MM.1S (cell line): ENCODE data around the gene PDIA4.
"Not testable (repeated sequence)": the region's sequence is repeated elsewhere in the genome, so short reads cannot be mapped to it uniquely, and the experiment has no call there.

Experiments
- DNase-seq: peaks from one replicate; pipeline ENCODE4 v3.0.0-alpha.2; 2015
- H2AFZ ChIP-seq: fragments of 300-600 bp; sonication (generic); 2 replicates; pipeline ENCODE4 v1.6.0; 2016; ENCODE audit warnings: antibody characterized with exemption, low read length
- H3F3A ChIP-seq: fragments of 300-600 bp; sonication (generic); 2 replicates; pipeline ENCODE4 v1.6.1; 2016; ENCODE audit warnings: mild to moderate bottlenecking, antibody characterized with exemption, low read length, moderate library complexity, mixed read lengths; ENCODE audit not compliant: insufficient read depth
- H3K27ac ChIP-seq: fragments of 300-600 bp; sonication (generic); 2 replicates; pipeline ENCODE4 v1.5.1; 2016; ENCODE audit warnings: mild to moderate bottlenecking, low read length
- H3K27me3 ChIP-seq: fragments of 300-600 bp; sonication (generic); replicated peaks from 2 replicates; pipeline ENCODE4 v1.6.0; 2016; ENCODE audit warnings: low read length; ENCODE audit not compliant: insufficient read depth
- H3K36me3 ChIP-seq: fragments of 300-600 bp; sonication (generic); replicated peaks from 2 replicates; pipeline ENCODE4 v1.6.1; 2016; ENCODE audit warnings: mild to moderate bottlenecking, low read length, mixed read lengths; ENCODE audit not compliant: insufficient read depth
- H3K4me1 ChIP-seq: fragments of 300-600 bp; sonication (generic); 2 replicates; pipeline ENCODE4 v1.6.1; 2016; ENCODE audit warnings: low read length, mixed read lengths
- H3K4me2 ChIP-seq: fragments of 300-600 bp; sonication (generic); 2 replicates; pipeline ENCODE4 v1.6.0; 2016; ENCODE audit warnings: low read depth, low read length
- H3K4me3 ChIP-seq: fragments of 300-600 bp; sonication (generic); 2 replicates; pipeline ENCODE4 v1.5.1; 2016; ENCODE audit warnings: low read length, mixed read lengths
- H3K79me2 ChIP-seq: fragments of 300-600 bp; sonication (generic); 2 replicates; pipeline ENCODE4 v1.6.1; 2016; ENCODE audit warnings: mixed run types, low read length, mixed read lengths
- H3K9ac ChIP-seq: fragments of 300-600 bp; sonication (generic); 2 replicates; pipeline ENCODE4 v1.6.1; 2016; ENCODE audit warnings: low read length, mixed read lengths
- H3K9me2 ChIP-seq: fragments of 300-600 bp; sonication (generic); replicated peaks from 2 replicates; pipeline ENCODE4 v1.6.1; 2016; ENCODE audit warnings: mild to moderate bottlenecking, low read length, mixed read lengths; ENCODE audit not compliant: insufficient read depth
- H3K9me3 ChIP-seq: fragments of 300-600 bp; sonication (generic); replicated peaks from 2 replicates; pipeline ENCODE4 v1.6.1; 2016; ENCODE audit warnings: mild to moderate bottlenecking, low read length, mixed read lengths; ENCODE audit not compliant: insufficient read depth
- H4K20me1 ChIP-seq: fragments of 300-600 bp; sonication (generic); 2 replicates; pipeline ENCODE4 v1.6.1; 2016; ENCODE audit warnings: mild to moderate bottlenecking, low read length, moderate library complexity, mixed read lengths; ENCODE audit not compliant: insufficient read depth
- CTCF ChIP-seq: fragments of 300-600 bp; sonication (generic); IDR thresholded peaks from 2 replicates; pipeline ENCODE4 v1.5.1; 2016; ENCODE audit warnings: antibody characterized with exemption, low read length, mixed read lengths
- EZH2 ChIP-seq: fragments of 300-600 bp; sonication (generic); optimal IDR thresholded peaks from 2 replicates; pipeline ENCODE3; 2017; ENCODE audit warnings: low read depth, mild to moderate bottlenecking, antibody characterized with exemption, low read length, mixed read lengths
- EZH2phosphoT487 ChIP-seq: fragments of 300-600 bp; sonication (generic); IDR thresholded peaks from 2 replicates; pipeline ENCODE4 v1.6.1; 2018; ENCODE audit warnings: antibody characterized with exemption, low read length

The PDIA4 gene

GRCh38 chr7:149020483-149020882 is 7.8 kb downstream of the PDIA4 start:
- Histone ChIP-seq H3K4me3 (no peak overlapping the region), H3K36me3 (peaks cover 12% of the 10 kb centered on the region), H3K4me1 (0 out of 2 replicates have a peak, but pooled peaks cover 1% of the 10 kb centered on the region), H3K9me2 (no peaks in the 10 kb centered on the region), H3K27me3 (no peaks in the 10 kb centered on the region), H3K4me2 (no peak overlapping the region), H2AFZ (no peak overlapping the region), H3K79me2 (peaks cover 76% of the 10 kb centered on the region), H3K9ac (no peak overlapping the region), H3F3A (no peaks in the 10 kb centered on the region; the same call in 1 of the 2 replicates), H4K20me1 (peaks cover 4% of the 10 kb centered on the region; the same call in 1 of the 2 replicates), H3K9me3 (no peaks in the 10 kb centered on the region), H3K27ac (no peak overlapping the region)
- DNase-seq: no peak
- TF ChIP-seq CTCF (no peak), EZH2phosphoT487 (no peak)

DNA sequence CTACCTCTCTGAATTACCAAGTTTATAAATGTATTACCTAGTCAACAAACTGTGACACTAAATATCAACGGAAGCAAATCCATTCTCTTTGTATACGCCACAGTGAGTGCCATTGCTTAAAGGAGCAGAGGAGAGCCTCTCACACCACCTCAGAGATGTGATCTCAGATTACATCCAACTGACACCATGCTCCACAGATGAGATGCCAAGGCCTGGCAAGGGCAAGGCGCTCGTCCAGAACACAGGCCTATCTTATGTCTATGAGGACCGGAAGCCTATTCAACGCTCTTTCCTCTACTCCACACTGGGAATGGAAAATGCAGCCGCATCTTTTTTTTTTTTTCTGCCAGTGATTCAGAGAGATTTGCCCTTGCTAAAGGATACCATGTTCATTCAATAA is 11.4 kb downstream of the PDIA4 start:
- Histone ChIP-seq H3K9me2 (no peaks in the 10 kb centered on the region), H3K36me3 (peaks cover 30% of the 10 kb centered on the region), H3K4me1 (no peaks in the 10 kb centered on the region), H4K20me1 (peaks cover 2% of the 10 kb centered on the region; the same call in 1 of the 2 replicates), H3K27me3 (no peaks in the 10 kb centered on the region), H2AFZ (no peak overlapping the region), H3K79me2 (peaks cover 69% of the 10 kb centered on the region), H3K27ac (no peak overlapping the region), H3F3A (no peaks in the 10 kb centered on the region; the same call in 1 of the 2 replicates), H3K9me3 (no peaks in the 10 kb centered on the region), H3K9ac (no peak overlapping the region), H3K4me2 (no peak overlapping the region), H3K4me3 (no peak overlapping the region)
- DNase-seq: no peak
- TF ChIP-seq EZH2phosphoT487: no peak

GRCh38 chr7:149014309-149014708 is 14.0 kb downstream of the PDIA4 start:
- Histone ChIP-seq H3K4me3 (no peak overlapping the region), H3K9ac (no peak overlapping the region), H3K9me2 (no peaks in the 10 kb centered on the region), H3K4me2 (no peak overlapping the region), H2AFZ (no peak overlapping the region), H3K36me3 (peaks cover 31% of the 10 kb centered on the region), H3K9me3 (no peaks in the 10 kb centered on the region), H3K27ac (no peak overlapping the region), H3K27me3 (no peaks in the 10 kb centered on the region), H4K20me1 (no peaks in the 10 kb centered on the region), H3F3A (no peaks in the 10 kb centered on the region), H3K79me2 (peaks cover 63% of the 10 kb centered on the region), H3K4me1 (no peaks in the 10 kb centered on the region)
- no peak for DNase-seq
- TF ChIP-seq CTCF (no peak), EZH2 (no peak), EZH2phosphoT487 (no peak)

- no peak for DNase-seq
- H3K4me2 ChIP-seq: no peak overlapping the region
- H2AFZ ChIP-seq: no peak overlapping the region
- H4K20me1 ChIP-seq: no peaks in the 10 kb centered on the region
- no peak overlapping the region for H3K9ac ChIP-seq
- H3K27me3 ChIP-seq: no peaks in the 10 kb centered on the region
- H3K4me3 ChIP-seq: no peak overlapping the region
- H3K79me2 ChIP-seq: peaks cover 58% of the 10 kb centered on the region
- H3K36me3 ChIP-seq: peaks cover 29% of the 10 kb centered on the region
- no peaks in the 10 kb centered on the region for H3K9me2 ChIP-seq
- no peak overlapping the region for H3K27ac ChIP-seq
- no peaks in the 10 kb centered on the region for H3F3A ChIP-seq
- TF ChIP-seq EZH2phosphoT487: no peak
- TF ChIP-seq EZH2: no peak
- TF ChIP-seq CTCF: no peak
- no peaks in the 10 kb centered on the region for H3K9me3 ChIP-seq
- no peaks in the 10 kb centered on the region for H3K4me1 ChIP-seq
These were observed 14.4 kb downstream of the PDIA4 start for GRCh38 chr7:149013876-149014275.

GRCh38 chr7:149012730-149013129 is 15.6 kb downstream of the PDIA4 start:
- H3K4me2 ChIP-seq, H3K4me3 ChIP-seq, H3K9me2 ChIP-seq, H3K9ac ChIP-seq, H3F3A ChIP-seq, H3K27ac ChIP-seq, H3K27me3 ChIP-seq, H3K4me1 ChIP-seq, H2AFZ ChIP-seq, DNase-seq, H4K20me1 ChIP-seq, H3K9me3 ChIP-seq: not testable (repeated sequence)
- H3K79me2 ChIP-seq: peaks cover 53% of the 10 kb centered on the region
- peaks cover 27% of the 10 kb centered on the region for H3K36me3 ChIP-seq
